Left ventricle myocardium inferior (tissue), 1 donor: ENCODE data around the gene MRGPRX3. TPM values are rescaled to one million over a fixed set of nuclear protein-coding genes. Genes with fewer than 3 reads are reported as not detected.

ENCODE experiments used
- DNase-seq: peaks from one replicate; pipeline ENCODE4 v3.0.0-alpha.2; 2020
- H3K27ac ChIP-seq: fragments of 200-600 bp; replicated peaks from 2 replicates; pipeline ENCODE4 v1.8.0; 2021
- H3K27me3 ChIP-seq: fragments of 200-600 bp; 2 replicates; pipeline ENCODE4 v1.8.0; 2021; ENCODE audit warnings: low read depth
- H3K36me3 ChIP-seq: fragments of 200-600 bp; 2 replicates; pipeline ENCODE4 v1.8.0; 2021
- H3K4me1 ChIP-seq: fragments of 200-600 bp; 2 replicates; pipeline ENCODE4 v1.8.0; 2021
- H3K4me3 ChIP-seq: fragments of 200-600 bp; 2 replicates; pipeline ENCODE4 v1.8.0; 2021; ENCODE audit warnings: mild to moderate bottlenecking, moderate library complexity
- H3K9me3 ChIP-seq: fragments of 200-600 bp; replicated peaks from 2 replicates; pipeline ENCODE4 v1.8.0; 2021
- intact Hi-C: fragments of 100-400 bp; cut with micrococcal nuclease; formaldehyde crosslinking; loops from one replicate; pipeline ENCODE4 v1.11.0; 2022
- total RNA-seq: library from RNA; stranded (reverse); fragmentation: NEBNext Ultra II Directional; extraction: Animal tissue kit (Norgen Biotek cat#: 25700); gene quantifications from one replicate; pipeline ENCODE4 v1.2.1, GENCODE V29; 2021
- TF ChIP-seq, protein P1 (sequence below): fragments of 200-600 bp; IDR thresholded peaks from 2 replicates; pipeline ENCODE4 v1.8.0; 2021; ENCODE audit warnings: antibody characterized with exemption, mild to moderate bottlenecking, borderline replicate concordance
- donor health status: DM: no; HTN: yes; CAD: no; lungs with severe emphysema.

Gene MRGPRX3
- total RNA-seq, 1 donor from 2014 or later, result not detected

GRCh38 chr11:18140145-18140544, 7.8 kb downstream of the MRGPRX3 start:
- Histone ChIP-seq H3K27ac (no peak overlapping the region), H3K4me3 (no peak overlapping the region), H3K27me3 (peaks cover 59% of the 10 kb centered on the region), H3K9me3 (no peaks in the 10 kb centered on the region), H3K4me1 (no peaks in the 10 kb centered on the region), H3K36me3 (no peaks in the 10 kb centered on the region)
- TF ChIP-seq, protein P1, sequence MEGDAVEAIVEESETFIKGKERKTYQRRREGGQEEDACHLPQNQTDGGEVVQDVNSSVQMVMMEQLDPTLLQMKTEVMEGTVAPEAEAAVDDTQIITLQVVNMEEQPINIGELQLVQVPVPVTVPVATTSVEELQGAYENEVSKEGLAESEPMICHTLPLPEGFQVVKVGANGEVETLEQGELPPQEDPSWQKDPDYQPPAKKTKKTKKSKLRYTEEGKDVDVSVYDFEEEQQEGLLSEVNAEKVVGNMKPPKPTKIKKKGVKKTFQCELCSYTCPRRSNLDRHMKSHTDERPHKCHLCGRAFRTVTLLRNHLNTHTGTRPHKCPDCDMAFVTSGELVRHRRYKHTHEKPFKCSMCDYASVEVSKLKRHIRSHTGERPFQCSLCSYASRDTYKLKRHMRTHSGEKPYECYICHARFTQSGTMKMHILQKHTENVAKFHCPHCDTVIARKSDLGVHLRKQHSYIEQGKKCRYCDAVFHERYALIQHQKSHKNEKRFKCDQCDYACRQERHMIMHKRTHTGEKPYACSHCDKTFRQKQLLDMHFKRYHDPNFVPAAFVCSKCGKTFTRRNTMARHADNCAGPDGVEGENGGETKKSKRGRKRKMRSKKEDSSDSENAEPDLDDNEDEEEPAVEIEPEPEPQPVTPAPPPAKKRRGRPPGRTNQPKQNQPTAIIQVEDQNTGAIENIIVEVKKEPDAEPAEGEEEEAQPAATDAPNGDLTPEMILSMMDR, result no peak
- DNase-seq, result no peak
- intact Hi-C loops, result no loop called here

- no peaks in the 10 kb centered on the region for H3K36me3 ChIP-seq
Observed at GRCh38 chr11:18144243-18144642, 11.9 kb downstream of the MRGPRX3 start.

DNA sequence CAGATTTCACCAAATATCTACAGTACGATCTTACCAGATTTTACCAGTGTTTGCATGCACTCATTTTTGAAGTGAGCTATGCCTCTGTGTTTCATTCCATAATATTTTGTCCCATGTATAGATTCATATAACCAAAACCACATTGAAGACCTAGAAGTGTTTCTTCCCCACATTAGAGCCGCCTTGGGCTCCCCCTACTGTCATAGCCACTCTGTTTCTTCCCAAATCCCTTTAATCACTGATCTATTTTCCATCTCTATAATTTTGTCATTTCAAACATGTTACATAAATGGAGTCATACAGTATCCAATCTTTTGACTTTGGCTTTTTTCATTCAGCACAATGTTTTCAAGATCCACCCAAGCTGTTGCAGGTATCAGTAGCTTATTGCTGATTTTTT, 12.7 kb downstream of the MRGPRX3 start:
- DNase-seq, result no peak
- H3K27ac ChIP-seq, result no peak overlapping the region
- H3K4me1 ChIP-seq, result no peaks in the 10 kb centered on the region
- no peak overlapping the region for H3K4me3 ChIP-seq
- no peaks in the 10 kb centered on the region for H3K9me3 ChIP-seq
- intact Hi-C loops, result no loop called here
- no peaks in the 10 kb centered on the region for H3K36me3 ChIP-seq
- TF ChIP-seq, protein P1, result no peak
- H3K27me3 ChIP-seq, result peaks cover 65% of the 10 kb centered on the region

More at GRCh38 chr11:18144243-18144642, 11.9 kb downstream of the MRGPRX3 start:
- intact Hi-C loops, result no loop called here
- DNase-seq, result no peak
- Histone ChIP-seq H3K27me3 (peaks cover 71% of the 10 kb centered on the region), H3K4me1 (no peaks in the 10 kb centered on the region), H3K27ac (no peak overlapping the region), H3K9me3 (no peaks in the 10 kb centered on the region), H3K4me3 (no peak overlapping the region)
- TF ChIP-seq, protein P1, result no peak

DNA sequence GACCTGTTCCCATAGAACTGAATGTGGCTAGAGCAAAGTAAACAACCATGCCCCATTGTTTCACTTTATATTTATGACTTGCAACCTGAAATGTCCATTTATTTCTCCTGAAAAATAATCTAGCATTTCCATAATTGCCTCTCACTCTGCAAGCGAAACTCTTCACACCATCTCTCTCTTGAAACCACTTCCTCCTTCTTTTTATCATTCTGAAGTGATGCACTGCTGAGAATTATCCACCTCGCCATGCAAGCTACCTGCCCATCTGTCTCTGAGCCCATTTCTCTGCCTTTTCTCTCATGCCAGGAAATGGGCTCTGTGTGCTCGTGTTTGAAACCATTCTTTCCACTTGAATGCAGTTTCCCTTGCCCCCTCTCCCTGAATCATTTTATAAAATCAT, 13.5 kb downstream of the MRGPRX3 start:
- no peaks in the 10 kb centered on the region for H3K36me3 ChIP-seq
- no peaks in the 10 kb centered on the region for H3K9me3 ChIP-seq
- peaks cover 67% of the 10 kb centered on the region for H3K27me3 ChIP-seq
- DNase-seq, result no peak
- intact Hi-C loops, result no loop called here
- H3K4me1 ChIP-seq, result no peaks in the 10 kb centered on the region
- H3K4me3 ChIP-seq, result no peak overlapping the region
- H3K27ac ChIP-seq, result no peak overlapping the region
- TF ChIP-seq, protein P1, result no peak

- H3K27ac ChIP-seq, result no peak overlapping the region
- no peak for DNase-seq
- TF ChIP-seq, protein P1, result no peak
- no peaks in the 10 kb centered on the region for H3K4me1 ChIP-seq
- intact Hi-C loops, result no loop called here
- H3K4me3 ChIP-seq, result no peak overlapping the region
- H3K9me3 ChIP-seq, result no peaks in the 10 kb centered on the region
- H3K36me3 ChIP-seq, result no peaks in the 10 kb centered on the region
- H3K27me3 ChIP-seq, result peaks cover 57% of the 10 kb centered on the region
Observed at GRCh38 chr11:18151581-18151980, 19.2 kb downstream of the MRGPRX3 start.

GRCh38 chr11:18168372-18168771, 36.0 kb downstream of the MRGPRX3 start:
- intact Hi-C loops, result no loop called here
- Histone ChIP-seq H3K27ac (no peak overlapping the region), H3K36me3 (no peaks in the 10 kb centered on the region), H3K4me1 (no peaks in the 10 kb centered on the region), H3K4me3 (no peak overlapping the region), H3K27me3 (peaks cover 33% of the 10 kb centered on the region), H3K9me3 (peaks cover 18% of the 10 kb centered on the region)
- TF ChIP-seq, protein P1, result no peak
- no peak for DNase-seq
